Endothelial cell of umbilical vein (primary cell): Measurements from ENCODE around the gene GRID1.
"Not testable (repeated sequence)": the region's sequence is repeated elsewhere in the genome, so short reads cannot be mapped to it uniquely, and the experiment has no call there.

Experiments
- CTCF ChIP-seq, 2 donors: IDR thresholded peaks; 1 replicate in 1 of 2; 2 replicates in 1 of 2; pipeline ENCODE4 v1.5.1; 2011; ENCODE audit warnings: low read length in 2 of 2, mild to moderate bottlenecking in 2 of 2, moderate library complexity in 2 of 2, control low read depth in 1 of 2, inconsistent platforms in 1 of 2, low read depth in 1 of 2; ENCODE audit not compliant: insufficient read depth in 1 of 2; ENCODE audit errors: extremely low read depth in 1 of 2
- EZH2 ChIP-seq: IDR thresholded peaks from 2 replicates; pipeline ENCODE4 v1.6.1; 2012; ENCODE audit warnings: borderline replicate concordance, low read depth, mild to moderate bottlenecking, moderate library complexity, low read length, inconsistent platforms; ENCODE audit not compliant: severe bottlenecking
- FOS ChIP-seq: IDR thresholded peaks from 2 replicates; pipeline ENCODE4 v1.6.1; 2011; ENCODE audit warnings: mild to moderate bottlenecking, low read length, moderate library complexity, borderline replicate concordance; ENCODE audit not compliant: insufficient read depth
- GATA2 ChIP-seq: IDR thresholded peaks from 2 replicates; pipeline ENCODE4 v1.7.0; 2011; ENCODE audit warnings: low read depth, mild to moderate bottlenecking, moderate library complexity, mixed read lengths, low read length; ENCODE audit not compliant: insufficient read length, insufficient read depth
- JUN ChIP-seq: IDR thresholded peaks from 2 replicates; pipeline ENCODE4 v1.6.1; 2011; ENCODE audit warnings: borderline replicate concordance, low read depth; ENCODE audit not compliant: insufficient read length, insufficient read depth
- MYC ChIP-seq: IDR thresholded peaks from one replicate; pipeline ENCODE4 v1.6.1; 2011; ENCODE audit warnings: mild to moderate bottlenecking, low read depth, low read length
- POLR2A ChIP-seq: IDR thresholded peaks from 2 replicates; pipeline ENCODE4 v1.6.1; 2012; ENCODE audit warnings: low read depth, mild to moderate bottlenecking, control low read depth, low read length
- POLR2AphosphoS5 ChIP-seq: IDR thresholded peaks from 2 replicates; pipeline ENCODE4 v1.6.1; 2012; ENCODE audit warnings: low read depth, mild to moderate bottlenecking, control low read depth, low read length, moderate library complexity; ENCODE audit not compliant: insufficient read depth
- TF ChIP-seq, protein P1 (sequence below): IDR thresholded peaks from 2 replicates; pipeline ENCODE4 v1.6.1; 2011; ENCODE audit not compliant: insufficient read depth, insufficient read length

- not testable (repeated sequence) for TF ChIP-seq CTCF (IDR thresholded peaks at IDR 0.05; ENCODE audit: extremely low read depth in 1 of 2, insufficient read depth in 1 of 2, low read depth in 1 of 2, low read length in 2 of 2); POLR2AphosphoS5; POLR2A; EZH2; GATA2; JUN; MYC; FOS
- TF ChIP-seq, protein P1, sequence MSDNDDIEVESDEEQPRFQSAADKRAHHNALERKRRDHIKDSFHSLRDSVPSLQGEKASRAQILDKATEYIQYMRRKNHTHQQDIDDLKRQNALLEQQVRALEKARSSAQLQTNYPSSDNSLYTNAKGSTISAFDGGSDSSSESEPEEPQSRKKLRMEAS, result not testable (repeated sequence)
Observed at GRCh38 chr10:86238089-86238488, 128.5 kb downstream of the GRID1 start.
